ENCODE data around the gene CLCN3. TPM values are rescaled to one million over a fixed set of nuclear protein-coding genes. Genes with fewer than 3 reads are reported as not detected.

CLCN3 gene
- total and polyA plus RNA-seq, 9 donors = 11.8 to 38.5 (median 29.6) TPM

DNA sequence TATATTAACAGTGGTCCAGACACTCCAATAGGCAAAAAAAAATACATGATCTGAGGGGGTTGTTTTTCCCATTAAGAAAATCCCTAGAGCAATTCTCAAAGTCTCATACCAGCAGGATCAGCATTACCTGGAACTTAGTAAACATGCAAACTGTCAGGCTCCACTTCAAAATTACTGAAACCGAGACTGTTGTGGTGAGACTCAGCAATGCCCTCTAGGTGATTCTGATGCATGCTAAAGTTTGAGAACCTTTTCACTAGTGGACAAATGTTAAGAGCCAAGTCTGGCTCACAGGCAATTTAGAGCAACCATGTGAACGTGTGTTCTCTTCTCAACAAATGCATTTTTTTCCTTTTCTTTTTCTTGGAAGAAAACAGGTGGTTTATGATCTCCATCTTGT, 38.2 kb upstream of the CLCN3 start:
- no peaks in the 10 kb centered on the region for H3K9me3 ChIP-seq
- intact Hi-C loops (cut with DNase I) = no loop called here
- DNase-seq = no peak
- no peak for TF ChIP-seq EP300 (IDR thresholded peaks at IDR 0.05)
- no peak for TF ChIP-seq POLR2A (IDR thresholded peaks at IDR 0.05)
- TF ChIP-seq, protein P1, sequence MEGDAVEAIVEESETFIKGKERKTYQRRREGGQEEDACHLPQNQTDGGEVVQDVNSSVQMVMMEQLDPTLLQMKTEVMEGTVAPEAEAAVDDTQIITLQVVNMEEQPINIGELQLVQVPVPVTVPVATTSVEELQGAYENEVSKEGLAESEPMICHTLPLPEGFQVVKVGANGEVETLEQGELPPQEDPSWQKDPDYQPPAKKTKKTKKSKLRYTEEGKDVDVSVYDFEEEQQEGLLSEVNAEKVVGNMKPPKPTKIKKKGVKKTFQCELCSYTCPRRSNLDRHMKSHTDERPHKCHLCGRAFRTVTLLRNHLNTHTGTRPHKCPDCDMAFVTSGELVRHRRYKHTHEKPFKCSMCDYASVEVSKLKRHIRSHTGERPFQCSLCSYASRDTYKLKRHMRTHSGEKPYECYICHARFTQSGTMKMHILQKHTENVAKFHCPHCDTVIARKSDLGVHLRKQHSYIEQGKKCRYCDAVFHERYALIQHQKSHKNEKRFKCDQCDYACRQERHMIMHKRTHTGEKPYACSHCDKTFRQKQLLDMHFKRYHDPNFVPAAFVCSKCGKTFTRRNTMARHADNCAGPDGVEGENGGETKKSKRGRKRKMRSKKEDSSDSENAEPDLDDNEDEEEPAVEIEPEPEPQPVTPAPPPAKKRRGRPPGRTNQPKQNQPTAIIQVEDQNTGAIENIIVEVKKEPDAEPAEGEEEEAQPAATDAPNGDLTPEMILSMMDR (IDR thresholded peaks at IDR 0.05) = no peak
- H3K36me3 ChIP-seq = no peaks in the 10 kb centered on the region
- 88 to 94% (median 90%) methylated on average over 2 of the region's 2 CpGs for WGBS, 3 donors
- no peaks in the 10 kb centered on the region for H3K27me3 ChIP-seq
- H3K4me1 ChIP-seq (ENCODE audit: insufficient read depth) = no peaks in the 10 kb centered on the region
- no peak overlapping the region for H3K27ac ChIP-seq
- H3K4me3 ChIP-seq = no peak overlapping the region

DNA sequence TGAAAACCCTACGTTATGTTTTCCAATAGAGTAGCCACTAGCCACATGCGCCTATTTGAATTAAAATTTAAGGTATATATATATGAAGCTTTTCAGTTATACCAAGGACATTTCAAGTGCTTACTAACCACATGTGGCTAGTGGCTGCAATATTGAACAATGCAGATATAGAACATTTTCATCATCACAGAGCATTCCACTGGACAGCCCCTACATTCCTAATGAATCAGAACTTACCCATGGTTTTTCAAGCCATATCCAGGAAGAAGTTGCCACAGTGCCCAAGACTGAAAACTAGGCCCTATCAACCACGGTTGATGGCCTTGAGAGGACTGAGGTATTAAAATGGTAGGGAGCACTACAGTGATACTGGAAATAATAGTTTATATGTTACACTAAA, 37.7 kb upstream of the CLCN3 start:
- H3K27ac ChIP-seq = no peak overlapping the region
- WGBS, 3 donors = 95 to 96% (median 96%) methylated on average over 3 of the region's 3 CpGs
- no peaks in the 10 kb centered on the region for H3K9me3 ChIP-seq
- H3K27me3 ChIP-seq = no peaks in the 10 kb centered on the region
- intact Hi-C loops (cut with DNase I) = no loop called here
- no peaks in the 10 kb centered on the region for H3K4me1 ChIP-seq (ENCODE audit: insufficient read depth)
- no peak for DNase-seq
- H3K36me3 ChIP-seq = no peaks in the 10 kb centered on the region
- H3K4me3 ChIP-seq = no peak overlapping the region
- TF ChIP-seq, protein P1 (IDR thresholded peaks at IDR 0.05) = no peak
- TF ChIP-seq EP300 (IDR thresholded peaks at IDR 0.05) (no peak), POLR2A (IDR thresholded peaks at IDR 0.05) (no peak)

DNA sequence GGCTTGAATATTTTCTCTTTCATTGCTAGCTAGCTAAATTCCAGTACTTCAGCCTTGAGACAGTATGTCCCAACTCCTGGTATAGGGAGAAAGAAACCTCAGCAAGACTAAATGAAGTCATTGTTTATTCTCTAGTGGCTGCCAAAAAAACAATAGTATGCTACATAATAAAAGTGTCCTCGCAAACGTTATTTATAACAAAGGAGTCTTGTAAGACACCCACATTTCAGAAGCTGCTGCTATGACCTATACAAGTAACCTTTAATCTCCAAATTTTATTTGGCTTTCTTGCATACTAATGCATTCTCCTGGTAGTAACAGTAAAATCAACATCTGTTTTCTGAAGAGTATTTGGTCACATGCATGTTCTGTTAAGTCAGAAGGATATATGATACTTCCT, 36.8 kb upstream of the CLCN3 start:
- Histone ChIP-seq H3K36me3 (no peaks in the 10 kb centered on the region), H3K27ac (no peak overlapping the region), H3K4me1 (ENCODE audit: insufficient read depth) (no peaks in the 10 kb centered on the region), H3K4me3 (no peak overlapping the region), H3K9me3 (no peaks in the 10 kb centered on the region), H3K27me3 (no peaks in the 10 kb centered on the region)
- intact Hi-C loops (cut with DNase I) = no loop called here
- 10 to 26% (median 16%) methylated on average over 2 of the region's 2 CpGs for WGBS, 3 donors
- no peak for DNase-seq
- TF ChIP-seq, protein P1 (IDR thresholded peaks at IDR 0.05) = no peak
- TF ChIP-seq POLR2A (IDR thresholded peaks at IDR 0.05) = no peak
- TF ChIP-seq EP300 (IDR thresholded peaks at IDR 0.05) = no peak

GRCh38 chr4:169593050-169593560, 27.3 kb upstream of the CLCN3 start:
- no peak overlapping the region for H3K4me3 ChIP-seq
- TF ChIP-seq POLR2A (IDR thresholded peaks at IDR 0.05) (no peak), EP300 (IDR thresholded peaks at IDR 0.05) (no peak)
- TF ChIP-seq, protein P1 (IDR thresholded peaks at IDR 0.05) = no peak
- no peaks in the 10 kb centered on the region for H3K27me3 ChIP-seq
- no peak for DNase-seq
- no peaks in the 10 kb centered on the region for H3K4me1 ChIP-seq (ENCODE audit: insufficient read depth)
- WGBS, 3 donors = 75 to 86% (median 79%) methylated on average over 1 of the region's 1 CpG
- no peaks in the 10 kb centered on the region for H3K9me3 ChIP-seq
- no peak overlapping the region for H3K27ac ChIP-seq
- no peaks in the 10 kb centered on the region for H3K36me3 ChIP-seq
- intact Hi-C loops (cut with DNase I) = no loop called here
